K562 (cell line): ENCODE results near the gene KCNJ11. TPM values are rescaled to one million over a fixed set of nuclear protein-coding genes. Genes with fewer than 3 reads are reported as not detected.

Experiments used
- ATAC-seq: fragments of 200-7000 bp; cut with Tn5 transposase; 3 replicates; pipeline ENCODE4 v1.9.1; 2020; ENCODE audit warnings: moderate library complexity
- BruUV-seq: library from RNA; stranded (reverse); fragments of 400-500 nt; replicated peaks from 2 replicates; lab custom pipeline; 2021; lab: Mats Ljungman, UMichigan
- CTCF ChIA-PET: fragments of 300-600 bp; formaldehyde crosslinking; extraction: SDS; loops from one replicate; lab custom pipeline; 2021; ENCODE audit warnings: low intra/inter-chr PET ratio; lab: Yijun Ruan, JAX
- POLR2A ChIA-PET: fragments of 300-600, 350-650 bp; sonication (Branson Sonifier 250); formaldehyde crosslinking; extraction: SDS; loops from one replicate; lab custom pipeline; 2021; ENCODE audit warnings: antibody characterized with exemption, inconsistent platforms; lab: Yijun Ruan, JAX
- DNase-seq, 4 experiments: peaks; one replicate each; pipeline versions ENCODE4 v3.0.0 to v3.0.0-alpha.2; 2011 to 2018; ENCODE audit warnings: low spot score in 3 of 4, mixed read lengths in 3 of 4; ENCODE audit errors: extremely low read depth in 1 of 4
- FAIRE-seq: peaks from 2 replicates; lab custom pipeline; 2011; peaks lifted over from hg19 to GRCh38; lab: Jason Lieb, UNC
- H2AFZ ChIP-seq: 2 replicates; pipeline ENCODE4 v1.6.0; 2011; ENCODE audit warnings: low read depth, low read length, control low read depth, inconsistent platforms
- H3K27ac ChIP-seq: fragments of 200-600 bp; 3 replicates; pipeline ENCODE4 v1.8.0; 2011; ENCODE audit warnings: low read depth, mild to moderate bottlenecking, control low read depth, inconsistent platforms, low read length, moderate library complexity, mixed read lengths; ENCODE audit errors: extremely low read depth
- H3K27me3 ChIP-seq, 2 experiments: fragments of 300-600 bp in 1 of 2; 2 replicates in 1 of 2; 3 replicates in 1 of 2; pipeline versions ENCODE4 v1.6.0 to v1.8.0; 2011; ENCODE audit warnings: inconsistent platforms in 2 of 2, low read length in 2 of 2, mild to moderate bottlenecking in 1 of 2, mixed read lengths in 1 of 2, moderate library complexity in 1 of 2; ENCODE audit not compliant: control insufficient read depth in 2 of 2, insufficient read depth in 2 of 2
- H3K36me3 ChIP-seq: fragments of 300-600 bp; 3 replicates; pipeline ENCODE4 v1.8.0; 2011; ENCODE audit warnings: mild to moderate bottlenecking, low read length, inconsistent platforms; ENCODE audit not compliant: control insufficient read depth, insufficient read depth
- H3K4me1 ChIP-seq, 2 experiments: fragments of 200-600 bp in 1 of 2; replicated peaks in 1 of 2; 2 replicates in 1 of 2; 3 replicates in 1 of 2; pipeline versions ENCODE4 v1.5.1 to v1.8.0; 2011; ENCODE audit warnings: inconsistent platforms in 2 of 2, low read length in 2 of 2, mild to moderate bottlenecking in 1 of 2, mixed read lengths in 1 of 2, moderate library complexity in 1 of 2; ENCODE audit not compliant: control insufficient read depth in 2 of 2, insufficient read depth in 2 of 2
- H3K4me2 ChIP-seq: 2 replicates; pipeline ENCODE4 v1.6.1; 2011; ENCODE audit warnings: low read length, control low read depth, inconsistent platforms, mixed read lengths; ENCODE audit not compliant: insufficient read depth
- H3K4me3 ChIP-seq: fragments of 200-600 bp; sonication (generic), shearing (Covaris generic); 2 replicates; pipeline ENCODE4 v1.5.1; 2016; ENCODE audit warnings: control low read depth, inconsistent platforms
- H3K79me2 ChIP-seq: fragments of 200-600 bp; 3 replicates; pipeline ENCODE4 v1.8.0; 2011; ENCODE audit warnings: low read length, inconsistent platforms; ENCODE audit not compliant: control insufficient read depth, insufficient read depth
- H3K9ac ChIP-seq, 2 experiments: 2 replicates each; pipeline versions ENCODE4 v1.6.0 to v1.6.1; 2011; ENCODE audit warnings: low read depth in 2 of 2, low read length in 2 of 2, control low read depth in 1 of 2, inconsistent platforms in 1 of 2, mild to moderate bottlenecking in 1 of 2, mixed read lengths in 1 of 2; ENCODE audit not compliant: insufficient read depth in 1 of 2
- H3K9me1 ChIP-seq: one replicate; pipeline ENCODE4 v1.6.0; 2011; ENCODE audit warnings: inconsistent platforms, mild to moderate bottlenecking, low read length, moderate library complexity; ENCODE audit not compliant: control insufficient read depth, insufficient read depth
- H3K9me3 ChIP-seq: replicated peaks from 2 replicates; pipeline ENCODE4 v1.5.1; 2011; ENCODE audit warnings: low read depth, low read length, inconsistent platforms; ENCODE audit not compliant: control insufficient read depth, insufficient read depth
- H4K20me1 ChIP-seq: replicated peaks from 2 replicates; pipeline ENCODE4 v1.6.1; 2011; ENCODE audit warnings: low read length, inconsistent platforms, mixed read lengths; ENCODE audit not compliant: control insufficient read depth, insufficient read depth
- ESRRB ChIP-seq: fragments of 250-450 bp; sonication (Bioruptor Pico); IDR thresholded peaks from 2 replicates; pipeline ENCODE4 v1.5.0; 2020; ENCODE audit warnings: mild to moderate bottlenecking, moderate library complexity, borderline replicate concordance
- NELFE ChIP-seq: IDR thresholded peaks from 2 replicates; pipeline ENCODE4 v1.6.1; 2011; ENCODE audit warnings: mild to moderate bottlenecking; ENCODE audit not compliant: insufficient read depth, insufficient read length
- NEUROD1 ChIP-seq: fragments of 150-350 bp; IDR thresholded peaks from 2 replicates; pipeline ENCODE4 v1.6.1; 2014; ENCODE audit warnings: borderline replicate concordance, low read length, low read depth; ENCODE audit not compliant: partially characterized antibody
- PKNOX1 ChIP-seq: fragments of 450-650 bp; IDR thresholded peaks from 2 replicates; pipeline ENCODE4 v1.6.1; 2016
- POLR3A ChIP-seq: IDR thresholded peaks from 2 replicates; pipeline ENCODE4 v1.6.1; 2011; ENCODE audit warnings: borderline replicate concordance, mild to moderate bottlenecking, moderate library complexity; ENCODE audit not compliant: insufficient read length, insufficient read depth; ENCODE audit errors: extremely low read depth
- PRMT5 ChIP-seq: sonication (generic); formaldehyde crosslinking; IDR thresholded peaks from 2 replicates; pipeline ENCODE4 v1.5.0; 2020; ENCODE audit warnings: missing genetic modification reagents
- STAT6 ChIP-seq: sonication (generic); formaldehyde crosslinking; IDR thresholded peaks from 2 replicates; pipeline ENCODE4 v1.8.1; 2023; ENCODE audit warnings: mild to moderate bottlenecking, missing genetic modification reagents
- U2AF2 ChIP-seq: fragments of 200-400 bp; formaldehyde crosslinking; optimal IDR thresholded peaks from 2 replicates; pipeline ENCODE3; 2017; ENCODE audit warnings: low read depth, mild to moderate bottlenecking, low read length
- ZHX1 ChIP-seq: fragments of 150-350 bp; conservative IDR thresholded peaks from 2 replicates; pipeline ENCODE4 v1.6.1; 2014; ENCODE audit warnings: low read length
- ZNF655 ChIP-seq: fragments of 250-450 bp; sonication (Bioruptor Pico); IDR thresholded peaks from 2 replicates; pipeline ENCODE4 v1.5.0; 2021
- WGBS: fragments of 100-300 bp; shearing (Covaris generic); methylation state at CpG from one replicate; pipeline ENCODE4 v1.1.6; 2016; ENCODE audit warnings: low coverage, mixed read lengths; ENCODE audit not compliant: insufficient coverage; ENCODE audit errors: missing lambda C conversion rate; 5-methylcytosine and 5-hydroxymethylcytosine counted together
- in situ Hi-C: fragments of 300-500 bp; cut with MboI; formaldehyde crosslinking; loops from 4 replicates; pipeline ENCODE4 v1.15.0; 2018; ENCODE audit warnings: inconsistent platforms, mixed read lengths
- intact Hi-C: fragments of 100-400 bp; cut with micrococcal nuclease; formaldehyde crosslinking; loops from 2 replicates; pipeline ENCODE4 v1.14.2; 2022
- polyA plus RNA-seq, 8 experiments: library from polyadenylated mRNA; depleted of rRNA in 4 of 8; stranded (reverse) in 5 of 8; unstranded in 3 of 8; fragments of >200 nt; fragmentation: Nextera tagmentation in 2 of 8; fragmentation: Illumina TruSeq in 1 of 8; extraction: Ambion mirVana in 2 of 8; extraction: Trizol in 1 of 8; gene quantifications; 2 replicates each; pipeline versions ENCODE4 v1.2.1 to v1.2.3, GENCODE V29; 2011 to 2014; ENCODE audit warnings: inconsistent platforms in 1 of 8, missing spikeins in 1 of 8
- total RNA-seq, 7 experiments: library from RNA; depleted of rRNA in 6 of 7; stranded (reverse); fragments of >200 nt in 6 of 7; fragmentation: Illumina TruSeq in 2 of 7; extraction: Trizol in 2 of 7; gene quantifications; 2 replicates each; pipeline versions ENCODE4 v1.2.1 to v1.2.3, GENCODE V29; 2011 to 2021; ENCODE audit warnings: low replicate concordance in 1 of 7

KCNJ11 gene
- total and polyA plus RNA-seq, 9 of the 15 experiments (the other 6 are each of a cell fraction or from before 2014, with no cell fraction given): 0.54 to 3.7 (median 0.86) TPM; not detected in 2

GRCh38 chr11:17415523-17416104, 27.2 kb upstream of the KCNJ11 start (continued):
- TF ChIP-seq STAT6 (CRISPR knock-in tag): no peak
- no peak for TF ChIP-seq POLR3A
- no peak for TF ChIP-seq U2AF2
- TF ChIP-seq, all 486 proteins: peak for 0

GRCh38 chr11:17414992-17415391, 26.5 kb upstream of the KCNJ11 start:
- H4K20me1 ChIP-seq: no peaks in the 10 kb centered on the region
- no peaks in the 10 kb centered on the region for H3K4me1 ChIP-seq
- no peaks in the 10 kb centered on the region for H3K36me3 ChIP-seq
- 15% methylated on average over 5 of the region's 5 CpGs for WGBS
- in situ Hi-C loops (no loop called here), intact Hi-C loops (no loop called here)
- no peak for ATAC-seq
- H3K9me3 ChIP-seq: no peaks in the 10 kb centered on the region
- DNase-seq: no peak
- ChIA-PET POLR2A (interaction anchor here (0.6 to 0.7 kb wide), 2 partner anchors 29 to 104 kb away, joined by 3 to 4 read pairs; no protein-coding TSS in a partner anchor), CTCF (no interaction called here)
- H3K4me3 ChIP-seq: no peak overlapping the region
- BruUV-seq: no TSS peak
- peaks cover 10 to 62% of the 10 kb centered on the region in 2 experiments; a peak in 4 of 5 replicates for H3K27me3 ChIP-seq
- H3K27ac ChIP-seq: no peak overlapping the region
- no peak overlapping the region for H3K4me2 ChIP-seq
- H2AFZ ChIP-seq: no peak overlapping the region
- H3K9me1 ChIP-seq: no peaks in the 10 kb centered on the region
- H3K9ac ChIP-seq: no peak overlapping the region
- no peaks in the 10 kb centered on the region for H3K79me2 ChIP-seq
- FAIRE-seq: no peak
- TF ChIP-seq NELFE (no peak), ESRRB (CRISPR knock-in tag) (no peak), PKNOX1 (no peak), ZNF655 (CRISPR knock-in tag) (no peak), NEUROD1 (no peak), PRMT5 (no peak), ZHX1 (no peak)
